Left colon (tissue), 2 donors: ENCODE results near the gene COL28A1. TPM values are rescaled to one million over a fixed set of nuclear protein-coding genes. Genes with fewer than 3 reads are reported as not detected.

ENCODE experiments used
- ATAC-seq: fragments of 200-7000 bp; cut with Tn5 transposase; one replicate; pipeline ENCODE4 v1.9.1; 2020; ENCODE audit warnings: mild to moderate bottlenecking, moderate library complexity
- DNase-seq, 2 donors: peaks; one replicate each; pipeline ENCODE4 v3.0.0-alpha.2; 2020
- intact Hi-C, 2 donors: fragments of 100-400 bp; cut with DNase I in 1 of 2; cut with micrococcal nuclease in 1 of 2; formaldehyde crosslinking; loops; one replicate each; pipeline versions ENCODE4 v1.11.2 to v1.14.0; 2022; cut with DNase I, micrococcal nuclease
- long read RNA-seq: library from polyadenylated mRNA; unstranded; transcript quantifications from one replicate; pipeline ENCODE4 v2.0.0, GENCODE V29; 2021
- total RNA-seq, 2 donors: library from RNA; stranded (reverse); fragmentation: NEBNext Ultra II Directional; extraction: Animal tissue kit (Norgen Biotek cat#: 25700); gene quantifications; one replicate each; pipeline ENCODE4 v1.2.1, GENCODE V29; 2021
- donor health status: DM: no; HTN: no; CAD: no.
- donor health status: DM: yes; HTN: yes; CAD: no.

COL28A1 gene
- total RNA-seq: 1 to 10 TPM; 3.2 to 5.1 TPM
- long read RNA-seq, partial matches to known transcripts: 0 of 1 reads
- long read RNA-seq, other reads (novel, unspliced or antisense): 1 of 1 reads

DNA sequence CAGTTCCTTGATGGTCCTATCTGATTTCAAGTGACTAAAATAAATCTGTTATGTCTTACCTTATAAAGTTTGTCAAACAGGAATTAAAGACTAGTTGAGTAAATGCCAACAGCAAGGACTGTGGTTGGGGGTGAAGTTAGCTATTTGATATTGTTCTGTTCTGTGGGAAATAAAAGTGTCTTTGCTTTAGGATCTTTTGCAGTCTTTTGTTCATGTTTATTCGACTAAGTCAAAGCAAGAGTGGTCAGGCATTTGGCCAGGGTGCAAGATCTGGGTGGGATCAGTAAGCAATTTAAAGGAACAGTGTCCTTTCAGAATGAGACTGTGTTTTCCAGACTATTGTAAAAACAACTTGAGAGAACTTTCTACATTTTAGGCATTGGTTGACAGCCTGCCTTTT lies at the start of gene COL28A1:
TSS of gene COL28A1 (minus strand) at position 183 of the 400 bp plus-strand sequence. CDS start 2,998 bp downstream, outside the sequence.
- DNase-seq (no peak), ATAC-seq (no peak)
- intact Hi-C loops: loop anchor here in 1 of 2 donors (5.0 kb wide), 1 partner anchor 433 kb away; no protein-coding TSS in a partner anchor

- intact Hi-C loops: no loop called here
- ATAC-seq (no peak), DNase-seq (no peak)
Measured at GRCh38 chr7:7584653-7585052, 49.0 kb upstream of the COL28A1 start.

DNA sequence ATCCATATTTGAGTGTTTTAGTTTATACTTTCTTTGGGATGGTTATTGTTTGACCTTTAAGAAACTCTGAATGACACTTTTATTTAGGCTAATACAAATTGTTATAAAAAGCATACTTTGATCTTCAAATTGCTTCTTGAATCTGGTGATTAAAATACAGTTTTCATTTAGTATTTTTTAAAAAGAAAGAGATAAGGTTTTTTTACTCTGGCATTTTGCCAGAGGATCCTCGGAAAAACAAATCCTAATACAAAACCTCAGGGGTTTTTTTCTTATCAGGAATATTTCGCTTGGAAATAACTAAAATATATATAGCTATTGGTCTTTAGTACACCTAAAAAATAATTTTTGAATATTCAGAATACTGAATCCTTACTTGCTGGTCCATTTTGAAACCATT lies 48.1 kb upstream of the COL28A1 start:
- ATAC-seq (no peak), DNase-seq (no peak)
- intact Hi-C loops: no loop called here

GRCh38 chr7:7582596-7582995 lies 46.9 kb upstream of the COL28A1 start:
- ATAC-seq (no peak), DNase-seq (no peak)
- intact Hi-C loops: no loop called here

GRCh38 chr7:7581531-7582179 lies 46.0 kb upstream of the COL28A1 start:
- DNase-seq: no peak
- ATAC-seq: no peak
- intact Hi-C loops: no loop called here

GRCh38 chr7:7579638-7580037 lies 44.0 kb upstream of the COL28A1 start:
- no peak for ATAC-seq
- no peak for DNase-seq
- intact Hi-C loops: no loop called here

DNA sequence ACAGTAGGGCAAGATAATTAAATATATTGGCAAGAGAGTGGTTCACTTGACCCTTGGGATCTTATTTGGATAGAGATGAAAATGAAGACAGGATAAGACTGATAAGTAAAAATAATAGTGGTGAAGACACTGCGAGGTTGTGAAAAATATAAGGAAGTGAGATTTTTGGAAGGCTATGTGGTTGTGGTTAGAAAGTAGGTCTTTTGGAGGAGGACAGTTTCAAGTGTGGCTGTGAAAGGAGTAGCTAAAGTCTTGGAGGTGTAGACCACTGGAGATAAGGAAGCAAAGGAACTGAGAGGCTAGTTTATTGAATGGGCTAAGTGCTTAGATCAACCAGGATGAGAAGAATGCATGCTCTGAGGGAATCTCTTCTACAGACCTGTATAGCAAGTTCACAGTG lies 42.2 kb upstream of the COL28A1 start:
- DNase-seq (no peak), ATAC-seq (no peak)
- intact Hi-C loops: no loop called here

- ATAC-seq (no peak), DNase-seq (no peak)
- intact Hi-C loops: no loop called here
Measured at GRCh38 chr7:7576344-7576743, 40.7 kb upstream of the COL28A1 start.

DNA sequence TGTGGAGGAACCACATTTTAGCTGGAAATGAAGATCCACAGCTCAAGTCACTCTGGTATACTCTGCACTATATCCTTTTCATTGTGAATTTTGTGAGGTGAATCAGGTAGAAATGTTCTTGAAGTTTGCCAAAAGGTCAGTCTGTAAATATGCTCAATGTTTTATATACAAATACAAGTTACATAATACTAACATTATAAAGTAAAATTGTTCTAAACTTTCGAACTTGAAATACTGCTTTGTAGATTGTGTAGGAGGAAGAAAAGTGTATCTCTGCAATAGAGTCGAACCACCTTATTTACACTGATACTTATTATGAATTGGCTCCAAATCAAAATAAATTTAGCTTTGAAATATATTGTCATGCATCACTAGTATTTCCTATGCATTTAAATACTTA lies 38.0 kb upstream of the COL28A1 start:
- DNase-seq: no peak
- intact Hi-C loops: no loop called here
- no peak for ATAC-seq

DNA sequence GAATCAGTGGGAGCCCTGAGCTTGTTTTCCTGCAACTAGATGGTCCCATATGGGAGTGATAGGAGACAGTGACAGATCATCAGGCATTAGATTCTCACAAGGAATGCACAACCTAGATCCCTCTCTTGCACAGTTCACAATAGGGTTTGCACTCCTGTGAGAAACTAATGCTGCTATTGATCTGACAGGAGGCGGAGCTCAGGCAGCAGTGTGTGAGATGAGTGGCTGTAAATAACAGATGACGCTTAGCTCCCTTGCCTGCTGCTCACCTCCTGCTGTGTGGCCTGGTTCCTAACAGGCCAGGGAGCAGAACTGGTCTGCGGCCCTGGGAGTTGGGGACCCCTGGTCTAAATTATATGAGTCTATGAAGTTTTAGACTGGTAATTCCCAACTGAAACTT lies 34.9 kb upstream of the COL28A1 start:
- no peak for ATAC-seq
- intact Hi-C loops: no loop called here
- DNase-seq: no peak

- DNase-seq (no peak), ATAC-seq (no peak)
- intact Hi-C loops: no loop called here
Measured at GRCh38 chr7:7569615-7570014, 33.9 kb upstream of the COL28A1 start.

DNA sequence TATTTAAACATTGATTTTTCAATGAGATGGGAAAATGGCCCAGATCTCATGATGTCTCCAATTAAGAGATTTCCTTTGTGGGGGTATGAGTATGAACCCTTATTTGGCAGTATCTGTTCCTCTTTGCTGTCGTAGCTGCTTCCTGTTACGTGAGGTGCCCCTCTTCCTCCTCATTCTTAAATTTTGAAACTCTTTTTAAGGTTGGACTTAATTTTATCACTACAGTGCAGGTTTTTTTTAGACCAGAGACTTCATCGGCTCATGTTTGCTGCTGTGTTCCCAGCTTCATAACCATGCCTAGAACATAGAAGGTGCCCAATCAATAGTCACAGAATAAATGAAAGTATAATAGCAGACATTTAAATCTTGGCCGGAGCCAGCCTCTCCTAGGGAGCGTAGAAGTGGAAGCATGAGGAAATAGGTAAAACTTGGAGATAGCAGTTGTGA lies 33.4 kb upstream of the COL28A1 start:
- intact Hi-C loops: no loop called here
- ATAC-seq: no peak
- DNase-seq: no peak

DNA sequence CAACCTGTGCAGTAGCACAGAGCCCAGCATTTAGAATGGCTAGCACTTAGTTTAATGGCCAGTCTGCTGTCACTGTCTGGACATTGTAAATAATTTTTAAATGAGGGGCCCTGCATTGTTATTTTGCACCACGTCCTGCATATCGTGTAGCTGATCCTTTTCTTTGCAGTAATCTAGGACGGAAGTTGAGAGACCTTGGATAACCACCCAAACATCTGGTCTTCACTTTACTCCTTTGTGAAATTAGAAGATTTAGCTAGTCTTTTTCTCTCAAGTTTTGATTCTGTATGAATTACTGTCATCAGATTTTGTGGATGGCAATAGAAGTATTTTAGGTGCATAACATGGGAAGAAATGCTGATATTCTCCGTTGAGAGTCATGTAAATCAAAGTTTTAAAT lies 32.9 kb upstream of the COL28A1 start:
- ATAC-seq (no peak), DNase-seq (no peak)
- intact Hi-C loops: no loop called here

GRCh38 chr7:7567898-7568531 lies 32.3 kb upstream of the COL28A1 start:
- intact Hi-C loops: no loop called here
- ATAC-seq (no peak), DNase-seq (no peak)

DNA sequence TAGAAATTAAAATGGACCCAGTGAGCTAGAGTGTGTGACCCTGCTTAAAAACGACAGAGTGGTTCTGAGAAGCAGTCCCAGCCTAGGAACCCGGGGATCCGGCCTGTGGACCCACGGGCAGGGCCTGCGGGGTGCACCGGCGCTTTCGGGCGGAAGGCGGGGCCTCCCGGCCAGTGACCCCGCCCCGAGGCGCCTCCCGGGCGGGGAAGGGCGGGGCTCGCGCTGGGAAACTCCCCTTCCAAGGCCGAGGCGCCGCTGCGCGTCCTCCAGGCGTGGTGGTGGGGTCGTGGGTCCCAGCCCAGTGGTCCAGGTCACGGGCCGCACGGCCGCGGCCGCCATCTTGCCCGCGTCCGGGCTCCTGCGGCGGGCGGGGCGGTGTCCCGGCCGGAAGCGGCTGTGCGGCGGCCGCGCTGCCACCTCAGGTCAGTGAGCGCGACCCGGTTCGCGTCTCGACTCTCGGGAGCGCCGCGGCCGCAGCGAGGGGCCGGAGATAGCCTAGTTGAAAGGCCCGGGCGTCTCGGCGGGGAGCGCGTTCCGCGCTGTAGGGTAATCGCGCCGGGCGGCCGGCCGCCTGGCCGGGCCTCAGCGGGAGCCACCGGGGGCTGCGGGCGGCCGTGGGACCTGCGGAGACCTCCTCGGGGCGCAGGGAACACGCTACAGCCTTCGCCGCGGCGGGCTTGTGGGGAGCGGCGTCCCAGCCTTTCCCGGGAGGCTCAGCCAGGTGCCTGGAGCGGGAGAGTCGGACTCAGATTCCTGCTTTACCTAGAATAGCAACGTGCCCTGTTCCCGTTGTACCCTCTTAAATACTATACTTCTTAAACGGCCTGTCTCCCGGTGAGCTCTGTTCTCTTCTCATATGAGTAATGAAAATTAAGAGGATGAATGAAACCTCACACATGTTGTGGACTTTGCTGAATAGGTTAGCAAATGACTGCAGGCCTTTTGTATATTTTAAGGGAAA lies 31.3 kb upstream of the COL28A1 start, which contains the start of gene MIOS:
TSS of gene MIOS (plus strand) at position 234 of the 961 bp plus-strand sequence. CDS start 5,592 bp downstream, outside the sequence.
- peak; percentile 89 for ATAC-seq
- intact Hi-C loops: no loop called here
- DNase-seq: peak; percentile 89 to 92

- ATAC-seq (peak; percentile 62), DNase-seq (peak; percentile 43 to 47)
- intact Hi-C loops: no loop called here
Measured at GRCh38 chr7:7565746-7566650, 30.3 kb upstream of the COL28A1 start.

GRCh38 chr7:7565018-7565680 lies 29.5 kb upstream of the COL28A1 start:
- intact Hi-C loops: no loop called here
- ATAC-seq (no peak), DNase-seq (no peak)

GRCh38 chr7:7564323-7564780 lies 28.7 kb upstream of the COL28A1 start:
- ATAC-seq (no peak), DNase-seq (no peak)
- intact Hi-C loops: no loop called here
